ENCODE results near the gene RPL38. TPM values are rescaled to one million over a fixed set of nuclear protein-coding genes. Genes with fewer than 3 reads are reported as not detected.

The RPL38 gene
- total and polyA plus RNA-seq, 3 donors from 2014 or later = 345 to 1,788 (median 563) TPM

GRCh38 chr17:74251051-74251450, 47.6 kb downstream of the RPL38 start:
- Histone ChIP-seq H3K4me1 (no peaks in the 10 kb centered on the region), H3K27me3 (no peaks in the 10 kb centered on the region), H3K9me3 (no peaks in the 10 kb centered on the region), H3K4me3 (no peak overlapping the region), H3K27ac (no peak overlapping the region), H3K36me3 (ENCODE audit: low read depth, missing control alignments) (no peaks in the 10 kb centered on the region)
- TF ChIP-seq, protein P1, sequence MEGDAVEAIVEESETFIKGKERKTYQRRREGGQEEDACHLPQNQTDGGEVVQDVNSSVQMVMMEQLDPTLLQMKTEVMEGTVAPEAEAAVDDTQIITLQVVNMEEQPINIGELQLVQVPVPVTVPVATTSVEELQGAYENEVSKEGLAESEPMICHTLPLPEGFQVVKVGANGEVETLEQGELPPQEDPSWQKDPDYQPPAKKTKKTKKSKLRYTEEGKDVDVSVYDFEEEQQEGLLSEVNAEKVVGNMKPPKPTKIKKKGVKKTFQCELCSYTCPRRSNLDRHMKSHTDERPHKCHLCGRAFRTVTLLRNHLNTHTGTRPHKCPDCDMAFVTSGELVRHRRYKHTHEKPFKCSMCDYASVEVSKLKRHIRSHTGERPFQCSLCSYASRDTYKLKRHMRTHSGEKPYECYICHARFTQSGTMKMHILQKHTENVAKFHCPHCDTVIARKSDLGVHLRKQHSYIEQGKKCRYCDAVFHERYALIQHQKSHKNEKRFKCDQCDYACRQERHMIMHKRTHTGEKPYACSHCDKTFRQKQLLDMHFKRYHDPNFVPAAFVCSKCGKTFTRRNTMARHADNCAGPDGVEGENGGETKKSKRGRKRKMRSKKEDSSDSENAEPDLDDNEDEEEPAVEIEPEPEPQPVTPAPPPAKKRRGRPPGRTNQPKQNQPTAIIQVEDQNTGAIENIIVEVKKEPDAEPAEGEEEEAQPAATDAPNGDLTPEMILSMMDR (IDR thresholded peaks at IDR 0.05) = no peak
- no peak for TF ChIP-seq POLR2A (IDR thresholded peaks at IDR 0.05)
- DNase-seq = no peak
- WGBS, 2 donors = 87 to 90% methylated on average over 8 of the region's 8 CpGs
- intact Hi-C loops (cut with DNase I; ENCODE audit: low total_unique reads) = no loop called here

GRCh38 chr17:74251569-74251968, 48.1 kb downstream of the RPL38 start:
- TF ChIP-seq, protein P1 (IDR thresholded peaks at IDR 0.05) = no peak
- TF ChIP-seq POLR2A (IDR thresholded peaks at IDR 0.05) = no peak
- Histone ChIP-seq H3K27ac (no peak overlapping the region), H3K9me3 (no peaks in the 10 kb centered on the region), H3K4me1 (no peaks in the 10 kb centered on the region), H3K27me3 (no peaks in the 10 kb centered on the region), H3K36me3 (ENCODE audit: low read depth, missing control alignments) (no peaks in the 10 kb centered on the region), H3K4me3 (no peak overlapping the region)
- WGBS, 2 donors = 75 to 86% methylated on average over 6 of the region's 6 CpGs
- intact Hi-C loops (cut with DNase I; ENCODE audit: low total_unique reads) = no loop called here
- DNase-seq = no peak

DNA sequence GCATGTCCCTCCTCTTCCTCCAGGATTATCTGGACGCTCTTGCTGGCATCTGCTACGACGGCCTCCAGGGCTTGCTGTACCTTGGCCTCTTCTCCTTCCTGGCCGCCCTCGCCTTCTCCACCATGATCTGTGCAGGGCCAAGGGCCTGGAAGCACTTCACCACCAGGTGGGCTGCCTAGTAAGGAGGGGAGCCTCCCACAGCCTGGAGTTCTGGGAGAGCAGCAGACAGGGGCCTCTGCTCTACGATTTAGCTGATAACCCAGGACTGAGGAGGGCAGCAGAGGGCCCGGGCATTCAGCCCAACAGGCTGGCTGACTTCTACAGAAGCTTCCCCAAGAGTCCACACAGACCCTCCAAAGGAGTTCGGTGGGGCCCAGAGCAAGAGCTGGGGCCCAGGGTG, 48.7 kb downstream of the RPL38 start:
- Histone ChIP-seq H3K9me3 (no peaks in the 10 kb centered on the region), H3K27me3 (no peaks in the 10 kb centered on the region), H3K36me3 (ENCODE audit: low read depth, missing control alignments) (no peaks in the 10 kb centered on the region), H3K4me3 (no peak overlapping the region), H3K27ac (no peak overlapping the region), H3K4me1 (no peaks in the 10 kb centered on the region)
- no peak for TF ChIP-seq POLR2A (IDR thresholded peaks at IDR 0.05)
- TF ChIP-seq, protein P1 (IDR thresholded peaks at IDR 0.05) = no peak
- no peak for DNase-seq
- WGBS, 2 donors = 76 to 84% methylated on average over 5 to 7 of the region's 8 CpGs
- intact Hi-C loops (cut with DNase I; ENCODE audit: low total_unique reads) = no loop called here

- H3K27ac ChIP-seq = no peak overlapping the region
- H3K9me3 ChIP-seq = no peaks in the 10 kb centered on the region
- no peak for DNase-seq
- H3K36me3 ChIP-seq (ENCODE audit: low read depth, missing control alignments) = no peaks in the 10 kb centered on the region
- no peak overlapping the region for H3K4me3 ChIP-seq
- TF ChIP-seq, protein P1 (IDR thresholded peaks at IDR 0.05) = no peak
- TF ChIP-seq POLR2A (IDR thresholded peaks at IDR 0.05) = no peak
- 58 to 92% methylated on average over 2 to 11 of the region's 13 CpGs for WGBS, 2 donors
- intact Hi-C loops (cut with DNase I; ENCODE audit: low total_unique reads) = no loop called here
- H3K4me1 ChIP-seq = no peaks in the 10 kb centered on the region
- H3K27me3 ChIP-seq = no peaks in the 10 kb centered on the region
Measured at GRCh38 chr17:74253036-74253435, 49.6 kb downstream of the RPL38 start.

- WGBS, 2 donors = 75% methylated on average over 6 to 10 of the region's 10 CpGs
- Histone ChIP-seq H3K36me3 (ENCODE audit: low read depth, missing control alignments) (no peaks in the 10 kb centered on the region), H3K4me3 (no peak overlapping the region), H3K4me1 (no peaks in the 10 kb centered on the region), H3K27ac (no peak overlapping the region), H3K9me3 (no peaks in the 10 kb centered on the region), H3K27me3 (no peaks in the 10 kb centered on the region)
- intact Hi-C loops (cut with DNase I; ENCODE audit: low total_unique reads) = no loop called here
- DNase-seq = no peak
- TF ChIP-seq POLR2A (IDR thresholded peaks at IDR 0.05) = no peak
- TF ChIP-seq, protein P1 (IDR thresholded peaks at IDR 0.05) = no peak
Measured at GRCh38 chr17:74257311-74257710, 53.8 kb downstream of the RPL38 start.

Data from testis (tissue), 3 donors.